GM12878 (cell line): ENCODE measurements around the gene CUEDC1. TPM values are rescaled to one million over a fixed set of nuclear protein-coding genes. Genes with fewer than 3 reads are reported as not detected.

ENCODE experiments used
- ATAC-seq: fragments of 200-7000 bp; cut with Tn5 transposase; 3 replicates; pipeline ENCODE4 v1.9.1; 2020; ENCODE audit warnings: mild to moderate bottlenecking, moderate library complexity
- BruUV-seq: library from RNA; stranded (reverse); fragments of 400-500 nt; replicated peaks from 2 replicates; lab custom pipeline; 2021; lab: Mats Ljungman, UMichigan
- CTCF ChIA-PET: fragments of 300-600 bp; sonication (Branson Sonifier 250); formaldehyde crosslinking; extraction: SDS; loops from one replicate; lab custom pipeline; 2021; ENCODE audit warnings: inconsistent platforms; lab: Yijun Ruan, JAX
- POLR2A ChIA-PET: fragments of 350-600 bp; formaldehyde crosslinking; extraction: SDS; loops from one replicate; lab custom pipeline; 2021; ENCODE audit warnings: inconsistent platforms; lab: Charles Lee
- RAD21 ChIA-PET: fragments of 300-600 bp; sonication (Branson Sonifier 250); formaldehyde crosslinking; loops from one replicate; lab custom pipeline; 2023; ENCODE audit warnings: antibody characterized with exemption; ENCODE audit not compliant: unreplicated experiment; lab: Charles Lee
- SMC1A ChIA-PET: fragments of 300-600 bp; sonication (Branson Sonifier 250); formaldehyde crosslinking; loops from one replicate; lab custom pipeline; 2023; ENCODE audit not compliant: unreplicated experiment, uncharacterized antibody; lab: Charles Lee
- DNase-seq: peaks from one replicate; pipeline ENCODE4 v3.0.0-alpha.2; 2011; ENCODE audit warnings: low read depth, low spot score
- FAIRE-seq: peaks from 3 replicates; lab custom pipeline; 2011; peaks lifted over from hg19 to GRCh38; lab: Jason Lieb, UNC
- H2AFZ ChIP-seq: 2 replicates; pipeline ENCODE4 v1.6.0; 2011; ENCODE audit warnings: low read depth, low read length, control low read depth; ENCODE audit not compliant: control insufficient read depth
- H3K27ac ChIP-seq: 2 replicates; pipeline ENCODE4 v1.5.1; 2011; ENCODE audit warnings: control low read depth; ENCODE audit not compliant: control insufficient read depth, insufficient read depth
- H3K27me3 ChIP-seq, 2 experiments: replicated peaks in 1 of 2; 2 replicates each; pipeline versions ENCODE4 v1.6.0 to v1.6.1; 2011; ENCODE audit warnings: low read length in 1 of 2; ENCODE audit not compliant: control insufficient read depth in 2 of 2, insufficient read depth in 2 of 2
- H3K36me3 ChIP-seq, 2 experiments: 2 replicates each; pipeline ENCODE4 v1.5.1; 2011; ENCODE audit warnings: low read length in 1 of 2; ENCODE audit not compliant: control insufficient read depth in 2 of 2, insufficient read depth in 2 of 2
- H3K4me1 ChIP-seq: 2 replicates; pipeline ENCODE4 v1.6.1; 2011; ENCODE audit warnings: mild to moderate bottlenecking, low read length, moderate library complexity, mixed read lengths; ENCODE audit not compliant: control insufficient read depth, insufficient read depth
- H3K4me2 ChIP-seq: 2 replicates; pipeline ENCODE4 v1.6.0; 2011; ENCODE audit warnings: control low read depth; ENCODE audit not compliant: control insufficient read depth, insufficient read depth
- H3K4me3 ChIP-seq: fragments of 200-600 bp; sonication (generic); 2 replicates; pipeline ENCODE4 v1.5.1; 2016
- H3K79me2 ChIP-seq: 2 replicates; pipeline ENCODE4 v1.6.0; 2011; ENCODE audit warnings: low read length; ENCODE audit not compliant: control insufficient read depth, insufficient read depth
- H3K9ac ChIP-seq: 2 replicates; pipeline ENCODE4 v1.8.0; 2011; ENCODE audit warnings: low read length, control low read depth, mixed read lengths; ENCODE audit not compliant: control insufficient read depth, insufficient read depth
- H3K9me3 ChIP-seq: replicated peaks from 3 replicates; pipeline ENCODE4 v1.5.1; 2011; ENCODE audit warnings: mild to moderate bottlenecking, low read length; ENCODE audit not compliant: control insufficient read depth, insufficient read depth
- H4K20me1 ChIP-seq: 2 replicates; pipeline ENCODE4 v1.6.0; 2011; ENCODE audit not compliant: control insufficient read depth, insufficient read depth
- NFIC ChIP-seq: IDR thresholded peaks from 2 replicates; pipeline ENCODE4 v1.6.1; 2012; ENCODE audit warnings: low read depth, mild to moderate bottlenecking, inconsistent platforms, low read length, moderate library complexity
- RCOR1 ChIP-seq: conservative IDR thresholded peaks from 2 replicates; pipeline ENCODE4 v1.6.1; 2012; ENCODE audit warnings: low read depth, low read length, improper control_type of control experiment
- WGBS: methylation state at CpG from one replicate; pipeline ENCODE4 v1.1.6; 2016; ENCODE audit warnings: low lambda C conversion rate; ENCODE audit not compliant: insufficient replicate concordance, insufficient coverage; ENCODE audit errors: missing lambda C conversion rate; 5-methylcytosine and 5-hydroxymethylcytosine counted together
- in situ Hi-C: fragments of 300-500 bp; cut with MboI; formaldehyde crosslinking; loops from 9 replicates; pipeline ENCODE4 v1.14.3; 2018; ENCODE audit warnings: mixed read lengths
- intact Hi-C: fragments of 100-400 bp; cut with micrococcal nuclease; formaldehyde crosslinking; loops from one replicate; pipeline ENCODE4 v1.14.2; 2022; ENCODE audit not compliant: unreplicated experiment
- polyA plus RNA-seq, 11 experiments: library from polyadenylated mRNA; depleted of rRNA in 4 of 11; unstranded in 6 of 11; stranded (reverse) in 5 of 11; fragments of >200 nt; fragmentation: Nextera tagmentation in 4 of 11; fragmentation: Illumina TruSeq in 1 of 11; extraction: Ambion mirVana in 4 of 11; extraction: Trizol in 1 of 11; gene quantifications; 1 replicate in 1 of 11; 2 replicates in 10 of 11; pipeline versions ENCODE4 v1.2.1 to v1.2.3, GENCODE V29; 2011 to 2016; ENCODE audit warnings: inconsistent platforms in 2 of 11, missing spikeins in 2 of 11, low read depth in 1 of 11
- total RNA-seq, 4 experiments: library from RNA; depleted of rRNA in 3 of 4; stranded (reverse); fragments of >200 nt in 3 of 4; fragmentation: Illumina TruSeq in 1 of 4; extraction: Trizol in 1 of 4; gene quantifications; 2 replicates each; pipeline versions ENCODE4 v1.2.1 to v1.2.3, GENCODE V29; 2013 to 2021
- TF ChIP-seq, protein P1 (sequence below): fragments of 450-650 bp; IDR thresholded peaks from 2 replicates; pipeline ENCODE4 v1.6.1; 2016; ENCODE audit warnings: mild to moderate bottlenecking
- TF ChIP-seq, protein P2 (sequence below): IDR thresholded peaks from 2 replicates; pipeline ENCODE4 v1.6.1; 2011; ENCODE audit warnings: low read depth, low read length, improper control_type of control experiment, borderline replicate concordance

CUEDC1 gene
- total and polyA plus RNA-seq, 10 of the 15 experiments (the other 5 are each of a cell fraction or from before 2014, with no cell fraction given), result 0.24 to 7.4 (median 1.8) TPM

- TF ChIP-seq, protein P1, sequence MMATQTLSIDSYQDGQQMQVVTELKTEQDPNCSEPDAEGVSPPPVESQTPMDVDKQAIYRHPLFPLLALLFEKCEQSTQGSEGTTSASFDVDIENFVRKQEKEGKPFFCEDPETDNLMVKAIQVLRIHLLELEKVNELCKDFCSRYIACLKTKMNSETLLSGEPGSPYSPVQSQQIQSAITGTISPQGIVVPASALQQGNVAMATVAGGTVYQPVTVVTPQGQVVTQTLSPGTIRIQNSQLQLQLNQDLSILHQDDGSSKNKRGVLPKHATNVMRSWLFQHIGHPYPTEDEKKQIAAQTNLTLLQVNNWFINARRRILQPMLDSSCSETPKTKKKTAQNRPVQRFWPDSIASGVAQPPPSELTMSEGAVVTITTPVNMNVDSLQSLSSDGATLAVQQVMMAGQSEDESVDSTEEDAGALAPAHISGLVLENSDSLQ, result peak; percentile 69
Measured at GRCh38 chr17:57902117-57902799, 53.0 kb downstream of the CUEDC1 start (continued).

- Histone ChIP-seq H3K36me3 (no peaks in the 10 kb centered on the region), H3K4me2 (peak overlapping the region; percentile 26), H3K27me3 (no peaks in the 10 kb centered on the region), H4K20me1 (no peaks in the 10 kb centered on the region), H3K27ac (peak overlapping the region; percentile 22), H3K9ac (no peak overlapping the region), H3K4me1 (peaks cover 58% of the 10 kb centered on the region), H3K79me2 (no peaks in the 10 kb centered on the region), H3K4me3 (no peak overlapping the region), H3K9me3 (no peaks in the 10 kb centered on the region; the same call in 2 of the 3 replicates), H2AFZ (no peak overlapping the region)
- intact Hi-C loops, result loop anchor here (5.0 kb wide), 2 partner anchors 49 to 436 kb away; partner anchors contain the start of gene MRPS23
- ChIA-PET RAD21 (interaction anchor here (1.0 to 7.3 kb wide), 12 partner anchors 9 to 98 kb away, joined by 3 to 100 read pairs (median 10); partner anchors contain the start of gene CUEDC1), POLR2A (interaction anchor here (0.5 to 4.7 kb wide), 6 partner anchors 27 to 106 kb away, joined by 3 to 50 read pairs (median 3); no protein-coding TSS in a partner anchor), CTCF (interaction anchor here (0.7 to 8.5 kb wide), 8 partner anchors 9 to 106 kb away, joined by 3 to 134 read pairs (median 9); partner anchors contain the start of gene SRSF1), SMC1A (interaction anchor here (0.6 to 8.1 kb wide), 10 partner anchors 32 to 102 kb away, joined by 3 to 102 read pairs (median 6); partner anchors contain the start of gene MRPS23)
- BruUV-seq, result no TSS peak
- WGBS, result 89% methylated on average over 6 of the region's 6 CpGs
- DNase-seq, result no peak
- TF ChIP-seq, protein P2, sequence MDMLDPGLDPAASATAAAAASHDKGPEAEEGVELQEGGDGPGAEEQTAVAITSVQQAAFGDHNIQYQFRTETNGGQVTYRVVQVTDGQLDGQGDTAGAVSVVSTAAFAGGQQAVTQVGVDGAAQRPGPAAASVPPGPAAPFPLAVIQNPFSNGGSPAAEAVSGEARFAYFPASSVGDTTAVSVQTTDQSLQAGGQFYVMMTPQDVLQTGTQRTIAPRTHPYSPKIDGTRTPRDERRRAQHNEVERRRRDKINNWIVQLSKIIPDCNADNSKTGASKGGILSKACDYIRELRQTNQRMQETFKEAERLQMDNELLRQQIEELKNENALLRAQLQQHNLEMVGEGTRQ, result no peak
- TF ChIP-seq NFIC, result no peak
- TF ChIP-seq RCOR1, result no peak
- in situ Hi-C loops, result no loop called here
- ATAC-seq, result no peak
- FAIRE-seq, result no peak
Measured at GRCh38 chr17:57900991-57901743, 54.0 kb downstream of the CUEDC1 start.
